ENCODE results near the gene EPB41L4A.

DNA sequence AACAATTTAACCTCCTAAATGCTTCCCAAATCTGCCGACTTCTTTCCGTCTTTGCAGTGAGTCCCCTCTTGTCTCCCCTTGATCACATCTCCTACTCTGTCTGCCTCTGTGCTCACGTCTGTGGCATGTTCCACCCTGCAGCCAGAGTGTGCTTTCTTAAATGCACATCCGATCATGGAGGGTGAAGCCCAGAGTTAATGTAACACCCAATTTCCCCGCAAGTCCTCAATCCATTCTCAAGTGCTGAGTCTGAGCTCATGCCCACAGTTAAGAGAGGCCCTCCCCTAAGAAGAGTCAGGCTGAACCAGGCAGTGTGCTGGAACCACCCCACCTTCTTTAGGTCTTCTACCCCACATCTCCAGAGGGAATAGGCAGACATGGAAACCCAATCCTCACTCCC lies 164.8 kb downstream of the EPB41L4A start:
- TF ChIP-seq, protein P1, sequence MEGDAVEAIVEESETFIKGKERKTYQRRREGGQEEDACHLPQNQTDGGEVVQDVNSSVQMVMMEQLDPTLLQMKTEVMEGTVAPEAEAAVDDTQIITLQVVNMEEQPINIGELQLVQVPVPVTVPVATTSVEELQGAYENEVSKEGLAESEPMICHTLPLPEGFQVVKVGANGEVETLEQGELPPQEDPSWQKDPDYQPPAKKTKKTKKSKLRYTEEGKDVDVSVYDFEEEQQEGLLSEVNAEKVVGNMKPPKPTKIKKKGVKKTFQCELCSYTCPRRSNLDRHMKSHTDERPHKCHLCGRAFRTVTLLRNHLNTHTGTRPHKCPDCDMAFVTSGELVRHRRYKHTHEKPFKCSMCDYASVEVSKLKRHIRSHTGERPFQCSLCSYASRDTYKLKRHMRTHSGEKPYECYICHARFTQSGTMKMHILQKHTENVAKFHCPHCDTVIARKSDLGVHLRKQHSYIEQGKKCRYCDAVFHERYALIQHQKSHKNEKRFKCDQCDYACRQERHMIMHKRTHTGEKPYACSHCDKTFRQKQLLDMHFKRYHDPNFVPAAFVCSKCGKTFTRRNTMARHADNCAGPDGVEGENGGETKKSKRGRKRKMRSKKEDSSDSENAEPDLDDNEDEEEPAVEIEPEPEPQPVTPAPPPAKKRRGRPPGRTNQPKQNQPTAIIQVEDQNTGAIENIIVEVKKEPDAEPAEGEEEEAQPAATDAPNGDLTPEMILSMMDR (conservative IDR thresholded peaks at IDR 0.05), result no peak
- TF ChIP-seq ZFX (IDR thresholded peaks at IDR 0.05), result no peak

Data from C4-2B (cell line).